Keratinocyte (primary cell): Measurements from ENCODE around the gene LMBR1L.

ENCODE experiments used
- EZH2 ChIP-seq: IDR thresholded peaks from one replicate; pipeline ENCODE4 v1.6.1; 2012; ENCODE audit warnings: inconsistent platforms, mild to moderate bottlenecking, low read length, moderate library complexity
- TF ChIP-seq, protein P1 (sequence below), 3 experiments: IDR thresholded peaks in 1 of 3; conservative IDR thresholded peaks in 1 of 3; optimal IDR thresholded peaks in 1 of 3; 2 replicates in 2 of 3; 3 replicates in 1 of 3; pipeline versions ENCODE3 to v1.5.1; 2011; ENCODE audit warnings: low read length in 3 of 3, mild to moderate bottlenecking in 3 of 3, moderate library complexity in 2 of 3, control low read depth in 1 of 3, inconsistent platforms in 1 of 3; ENCODE audit not compliant: insufficient read depth in 2 of 3; ENCODE audit errors: extremely low read depth in 1 of 3

GRCh38 chr12:49088932-49089330, 21.7 kb downstream of the LMBR1L start:
- TF ChIP-seq, protein P1, sequence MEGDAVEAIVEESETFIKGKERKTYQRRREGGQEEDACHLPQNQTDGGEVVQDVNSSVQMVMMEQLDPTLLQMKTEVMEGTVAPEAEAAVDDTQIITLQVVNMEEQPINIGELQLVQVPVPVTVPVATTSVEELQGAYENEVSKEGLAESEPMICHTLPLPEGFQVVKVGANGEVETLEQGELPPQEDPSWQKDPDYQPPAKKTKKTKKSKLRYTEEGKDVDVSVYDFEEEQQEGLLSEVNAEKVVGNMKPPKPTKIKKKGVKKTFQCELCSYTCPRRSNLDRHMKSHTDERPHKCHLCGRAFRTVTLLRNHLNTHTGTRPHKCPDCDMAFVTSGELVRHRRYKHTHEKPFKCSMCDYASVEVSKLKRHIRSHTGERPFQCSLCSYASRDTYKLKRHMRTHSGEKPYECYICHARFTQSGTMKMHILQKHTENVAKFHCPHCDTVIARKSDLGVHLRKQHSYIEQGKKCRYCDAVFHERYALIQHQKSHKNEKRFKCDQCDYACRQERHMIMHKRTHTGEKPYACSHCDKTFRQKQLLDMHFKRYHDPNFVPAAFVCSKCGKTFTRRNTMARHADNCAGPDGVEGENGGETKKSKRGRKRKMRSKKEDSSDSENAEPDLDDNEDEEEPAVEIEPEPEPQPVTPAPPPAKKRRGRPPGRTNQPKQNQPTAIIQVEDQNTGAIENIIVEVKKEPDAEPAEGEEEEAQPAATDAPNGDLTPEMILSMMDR (optimal IDR thresholded peaks at IDR 0.05 in 1 of 3, IDR thresholded peaks at IDR 0.05 in 1 of 3, conservative IDR thresholded peaks at IDR 0.05 in 1 of 3; ENCODE audit: extremely low read depth in 1 of 3, insufficient read depth in 2 of 3, low read length in 3 of 3) = no peak
- no peak for TF ChIP-seq EZH2
